ENCODE measurements around the gene COPA. TPM values are rescaled to one million over a fixed set of nuclear protein-coding genes. Genes with fewer than 3 reads are reported as not detected.

The COPA gene
- polyA plus RNA-seq, 3 donors: 76.7 to 199 (median 195) TPM

- Histone ChIP-seq H3K4me1 (ENCODE audit: control insufficient read depth in 1 of 2, insufficient read depth in 2 of 2, low read length in 2 of 2) (peaks cover 21 to 23% of the 10 kb centered on the region in 2 donors), H3K4me2 (replicated peaks; ENCODE audit: extremely low read depth, low read length, poor library complexity, severe bottlenecking) (no peak overlapping the region), H3K27ac (ENCODE audit: low read depth in 1 of 2, low read length in 2 of 2) (no peak overlapping the region), H4K20me1 (ENCODE audit: insufficient read depth, low read length) (no peaks in the 10 kb centered on the region), H3K36me3 (replicated peaks in 1 of 2; ENCODE audit: control insufficient read depth in 1 of 2, insufficient read depth in 2 of 2, low read length in 2 of 2) (no peaks in the 10 kb centered on the region), H3K9ac (ENCODE audit: insufficient read depth, low read length, poor library complexity, severe bottlenecking) (no peak overlapping the region), H3K79me2 (ENCODE audit: insufficient read depth, low read length) (peaks cover 24% of the 10 kb centered on the region), H3K27me3 (ENCODE audit: control insufficient read depth in 2 of 2, insufficient read depth in 2 of 2, low read length in 2 of 2) (no peaks in the 10 kb centered on the region), H3K4me3 (replicated peaks in 1 of 3; ENCODE audit: low read depth in 2 of 3, low read length in 3 of 3) (no peak overlapping the region), H3K9me3 (replicated peaks in 1 of 2; ENCODE audit: control insufficient read depth in 1 of 2, insufficient read depth in 1 of 2, low read length in 2 of 2) (no peaks in the 10 kb centered on the region), H2AFZ (ENCODE audit: insufficient read depth, low read depth, low read length, poor library complexity, severe bottlenecking) (no peak overlapping the region)
- Mint-ChIP-seq H3K4me1 (peaks cover 20% of the 10 kb centered on the region), H3K9me3 (no peaks in the 10 kb centered on the region), H3K4me3 (no peak overlapping the region), H3K27me3 (ENCODE audit: low read depth in 3 of 3) (peaks cover 2 to 7% (median 5%) of the 10 kb centered on the region in 3 donors), H3K36me3 (peaks cover under 1 to 5% of the 10 kb centered on the region in 2 donors), H3K27ac (no peak overlapping the region)
- intact Hi-C loops (cut with micrococcal nuclease): loop anchor here in 1 of 2 donors (2.0 kb wide), 1 partner anchor 20 kb away; the partner anchor contains the start of gene PEX19
- TF ChIP-seq CTCF (IDR thresholded peaks at IDR 0.05): no peak
- DNase-seq: no peak
- WGBS (ENCODE audit: insufficient coverage): no CpG with 5 or more reads among the region's 4 CpGs
These were observed 78.2 kb downstream of the COPA start for GRCh38 chr1:160264795-160265307.

DNA sequence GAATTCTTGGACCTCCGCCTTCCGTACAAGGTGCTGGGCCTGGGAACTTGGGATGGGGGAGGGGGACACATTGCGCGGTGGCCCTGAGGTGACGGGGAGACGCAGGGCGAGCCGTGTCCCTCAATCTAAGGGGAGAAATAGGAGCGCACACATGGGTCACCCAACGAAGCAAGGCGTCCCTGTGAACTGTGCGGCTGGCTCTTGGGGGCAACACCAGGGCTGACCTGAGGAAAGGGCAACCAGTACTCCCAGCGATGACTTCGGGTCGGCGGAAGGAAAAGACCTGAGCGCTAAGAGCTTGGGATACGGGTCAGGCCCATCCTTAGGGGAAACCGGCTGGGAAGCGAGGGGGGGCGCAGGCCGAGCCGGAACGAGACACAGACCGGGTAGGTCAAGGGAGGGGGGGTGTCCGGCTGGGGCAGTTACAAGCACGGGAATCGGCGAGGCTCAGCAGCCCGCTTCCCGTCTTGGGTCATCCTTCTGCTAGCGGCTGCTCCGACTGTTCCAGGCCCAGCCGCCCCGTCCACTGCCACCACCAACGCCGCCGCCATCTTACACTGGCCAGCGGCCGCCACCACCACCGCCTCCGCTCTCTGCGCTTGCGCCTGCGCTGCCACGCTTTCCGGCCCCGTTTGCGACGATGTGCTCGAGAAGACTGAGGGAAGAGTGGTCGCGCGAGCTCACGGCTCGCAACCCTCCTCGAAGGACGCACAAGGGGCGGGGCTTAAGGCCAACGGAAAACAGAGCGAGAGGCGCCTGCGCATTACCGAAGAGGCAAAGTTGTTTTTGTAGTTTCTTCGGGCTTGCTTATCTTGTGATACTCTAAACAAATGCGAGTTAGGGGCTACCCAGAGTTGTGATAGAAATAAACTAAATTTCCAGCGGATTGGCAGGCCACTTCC, 80.9 kb downstream of the COPA start, which contains the start of gene DCAF8:
DCAF8 (minus strand) TSS at position 657 of the 902 bp plus-strand sequence. CDS start 18,541 bp downstream, outside the sequence.
- H3K27me3 Mint-ChIP-seq (ENCODE audit: low read depth in 3 of 3): peaks cover 0 to 3% (median 0%) of the 10 kb centered on the region in 3 donors
- peak within 1 kb of the TSS; percentile 89 for H2AFZ ChIP-seq (ENCODE audit: insufficient read depth, low read depth, low read length, poor library complexity, severe bottlenecking)
- H3K4me2 ChIP-seq (replicated peaks; ENCODE audit: extremely low read depth, low read length, poor library complexity, severe bottlenecking): peak within 1 kb of the TSS; percentile 86
- peaks cover 26% of the 10 kb centered on the region for H3K4me1 Mint-ChIP-seq
- peak within 1 kb of the TSS; percentile 97 to 99 (median 98) for H3K27ac Mint-ChIP-seq
- H3K4me1 ChIP-seq (ENCODE audit: control insufficient read depth in 1 of 2, insufficient read depth in 2 of 2, low read length in 2 of 2): peaks cover 21 to 23% of the 10 kb centered on the region in 2 donors
- peak; percentile 96 to 97 (median 96) for DNase-seq
- peaks cover 6% of the 10 kb centered on the region for H4K20me1 ChIP-seq (ENCODE audit: insufficient read depth, low read length)
- H3K27me3 ChIP-seq (ENCODE audit: control insufficient read depth in 2 of 2, insufficient read depth in 2 of 2, low read length in 2 of 2): no peaks in the 10 kb centered on the region
- peaks cover 0 to 15% of the 10 kb centered on the region in 2 donors for H3K36me3 ChIP-seq (replicated peaks in 1 of 2; ENCODE audit: control insufficient read depth in 1 of 2, insufficient read depth in 2 of 2, low read length in 2 of 2)
- H3K27ac ChIP-seq (ENCODE audit: low read depth in 1 of 2, low read length in 2 of 2): peak within 1 kb of the TSS; percentile 91 to 99
- H3K9ac ChIP-seq (ENCODE audit: insufficient read depth, low read length, poor library complexity, severe bottlenecking): peak within 1 kb of the TSS; percentile 98
- under 1% methylated on average over 59 of the region's 67 CpGs for WGBS (ENCODE audit: insufficient coverage)
- intact Hi-C loops (cut with micrococcal nuclease): loop anchor here in 1 of 2 donors (2.0 kb wide), 1 partner anchor 23 kb away; the partner anchor contains the start of gene PEX19
- H3K79me2 ChIP-seq (ENCODE audit: insufficient read depth, low read length): peaks cover 43% of the 10 kb centered on the region
- peak within 1 kb of the TSS; percentile 97 to 99 for H3K4me3 Mint-ChIP-seq
- H3K9me3 ChIP-seq (replicated peaks in 1 of 2; ENCODE audit: control insufficient read depth in 1 of 2, insufficient read depth in 1 of 2, low read length in 2 of 2): no peaks in the 10 kb centered on the region
- H3K9me3 Mint-ChIP-seq: no peaks in the 10 kb centered on the region
- peaks cover 13 to 21% of the 10 kb centered on the region in 2 donors for H3K36me3 Mint-ChIP-seq
- H3K4me3 ChIP-seq (replicated peaks in 1 of 3; ENCODE audit: low read depth in 2 of 3, low read length in 3 of 3): peak within 1 kb of the TSS; percentile 52 to 100 (median 98)
- TF ChIP-seq CTCF (IDR thresholded peaks at IDR 0.05): no peak
